HepG2 (cell line): ENCODE results near the gene TCF25. TPM values are rescaled to one million over a fixed set of nuclear protein-coding genes. Genes with fewer than 3 reads are reported as not detected.

Source experiments
- AGO2 ChIP-seq: fragments of 200-400 bp; formaldehyde crosslinking; optimal IDR thresholded peaks from 2 replicates; pipeline ENCODE3; 2017; ENCODE audit warnings: mild to moderate bottlenecking, low read depth, low read length, moderate library complexity
- HMGA1 ChIP-seq: sonication (generic); formaldehyde crosslinking; conservative IDR thresholded peaks from 2 replicates; pipeline ENCODE4 v1.4.0; 2020; ENCODE audit warnings: missing genetic modification reagents
- NCOR1 ChIP-seq: fragments of 200-600 bp; sonication (generic); IDR thresholded peaks from 2 replicates; pipeline ENCODE4 v1.7.0; 2017; ENCODE audit warnings: antibody characterized with exemption, low read length, borderline replicate concordance
- PRPF4 ChIP-seq: fragments of 200-400 bp; formaldehyde crosslinking; IDR thresholded peaks from 2 replicates; pipeline ENCODE4 v1.6.1; 2016; ENCODE audit warnings: low read length, low read depth; ENCODE audit not compliant: poor library complexity, severe bottlenecking
- RXRB ChIP-seq: IDR thresholded peaks from 2 replicates; pipeline ENCODE4 v1.6.1; 2016; ENCODE audit warnings: borderline replicate concordance, missing genetic modification reagents, missing compliant biosample characterization
- ZBTB34 ChIP-seq: sonication (generic); formaldehyde crosslinking; IDR thresholded peaks from 2 replicates; pipeline ENCODE4 v1.8.0; 2022; ENCODE audit warnings: mild to moderate bottlenecking, missing genetic modification reagents
- ZBTB40 ChIP-seq, 2 experiments: fragments of 450-650 bp in 1 of 2; sonication (generic) in 1 of 2; formaldehyde crosslinking in 1 of 2; IDR thresholded peaks; 2 replicates each; pipeline versions ENCODE4 v1.6.1 to v1.8.0; 2016 to 2022; ENCODE audit warnings: antibody characterized with exemption in 1 of 2, mild to moderate bottlenecking in 1 of 2, missing genetic modification reagents in 1 of 2
- ZNF264 ChIP-seq: sonication (generic); formaldehyde crosslinking; IDR thresholded peaks from 2 replicates; pipeline ENCODE4 v1.4.0; 2020; ENCODE audit warnings: missing genetic modification reagents
- ZNF3 ChIP-seq: IDR thresholded peaks from 2 replicates; pipeline ENCODE4 v1.7.0; 2017; ENCODE audit warnings: inconsistent platforms
- ZNF33B ChIP-seq: sonication (generic); formaldehyde crosslinking; IDR thresholded peaks from 2 replicates; pipeline ENCODE4 v1.5.1; 2020; ENCODE audit warnings: mild to moderate bottlenecking, missing genetic modification reagents
- polyA plus RNA-seq, 8 experiments: library from polyadenylated mRNA; depleted of rRNA in 3 of 8; stranded (reverse) in 7 of 8; unstranded in 1 of 8; fragments of >200 nt; fragmentation: Illumina TruSeq in 4 of 8; extraction: Trizol in 4 of 8; gene quantifications; 2 replicates each; pipeline versions ENCODE4 v1.2.1 to v1.2.3, GENCODE V29; 2011 to 2016; ENCODE audit warnings: low read depth in 4 of 8, missing spikeins in 1 of 8, mixed read lengths in 1 of 8; ENCODE audit not compliant: insufficient read depth in 1 of 8
- total RNA-seq, 5 experiments: library from RNA; depleted of rRNA; stranded (reverse); fragments of >200 nt; fragmentation: Illumina TruSeq; extraction: Trizol; gene quantifications; 2 replicates each; pipeline ENCODE4 v1.2.3, GENCODE V29; 2016; ENCODE audit warnings: low read depth in 1 of 5
- TF ChIP-seq, protein P1 (sequence below): sonication (generic); formaldehyde crosslinking; IDR thresholded peaks from 2 replicates; pipeline ENCODE4 v1.9.0; 2022; ENCODE audit warnings: missing genetic modification reagents, mild to moderate bottlenecking, borderline replicate concordance
- TF ChIP-seq, protein P2 (sequence below): sonication (generic); formaldehyde crosslinking; IDR thresholded peaks from 2 replicates; pipeline ENCODE4 v1.4.0; 2020; ENCODE audit warnings: missing genetic modification reagents

TCF25 gene
- total and polyA plus RNA-seq, 2 of the 13 experiments (the other 11 are each of a cell fraction or from before 2014, with no cell fraction given) = 138 to 206 TPM

- TF ChIP-seq ZBTB34 (no peak), ZNF33B (CRISPR knock-in tag) (no peak), RXRB (0 out of 2 replicates have a peak, but pooled peaks have one; percentile 18), ZNF3 (CRISPR knock-in tag) (no peak), ZBTB40 (IDR thresholded peaks at IDR 0.05) (no peak), ZBTB40 (CRISPR knock-in tag; IDR thresholded peaks at IDR 0.05) (no peak), NCOR1 (no peak), PRPF4 (no peak), ZNF264 (CRISPR knock-in tag) (no peak), HMGA1 (no peak), AGO2 (peak; percentile 96)
- TF ChIP-seq, protein P1, sequence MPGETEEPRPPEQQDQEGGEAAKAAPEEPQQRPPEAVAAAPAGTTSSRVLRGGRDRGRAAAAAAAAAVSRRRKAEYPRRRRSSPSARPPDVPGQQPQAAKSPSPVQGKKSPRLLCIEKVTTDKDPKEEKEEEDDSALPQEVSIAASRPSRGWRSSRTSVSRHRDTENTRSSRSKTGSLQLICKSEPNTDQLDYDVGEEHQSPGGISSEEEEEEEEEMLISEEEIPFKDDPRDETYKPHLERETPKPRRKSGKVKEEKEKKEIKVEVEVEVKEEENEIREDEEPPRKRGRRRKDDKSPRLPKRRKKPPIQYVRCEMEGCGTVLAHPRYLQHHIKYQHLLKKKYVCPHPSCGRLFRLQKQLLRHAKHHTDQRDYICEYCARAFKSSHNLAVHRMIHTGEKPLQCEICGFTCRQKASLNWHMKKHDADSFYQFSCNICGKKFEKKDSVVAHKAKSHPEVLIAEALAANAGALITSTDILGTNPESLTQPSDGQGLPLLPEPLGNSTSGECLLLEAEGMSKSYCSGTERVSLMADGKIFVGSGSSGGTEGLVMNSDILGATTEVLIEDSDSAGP = peak; percentile 37; the same call in 1 of the 2 replicates
- TF ChIP-seq, protein P2, sequence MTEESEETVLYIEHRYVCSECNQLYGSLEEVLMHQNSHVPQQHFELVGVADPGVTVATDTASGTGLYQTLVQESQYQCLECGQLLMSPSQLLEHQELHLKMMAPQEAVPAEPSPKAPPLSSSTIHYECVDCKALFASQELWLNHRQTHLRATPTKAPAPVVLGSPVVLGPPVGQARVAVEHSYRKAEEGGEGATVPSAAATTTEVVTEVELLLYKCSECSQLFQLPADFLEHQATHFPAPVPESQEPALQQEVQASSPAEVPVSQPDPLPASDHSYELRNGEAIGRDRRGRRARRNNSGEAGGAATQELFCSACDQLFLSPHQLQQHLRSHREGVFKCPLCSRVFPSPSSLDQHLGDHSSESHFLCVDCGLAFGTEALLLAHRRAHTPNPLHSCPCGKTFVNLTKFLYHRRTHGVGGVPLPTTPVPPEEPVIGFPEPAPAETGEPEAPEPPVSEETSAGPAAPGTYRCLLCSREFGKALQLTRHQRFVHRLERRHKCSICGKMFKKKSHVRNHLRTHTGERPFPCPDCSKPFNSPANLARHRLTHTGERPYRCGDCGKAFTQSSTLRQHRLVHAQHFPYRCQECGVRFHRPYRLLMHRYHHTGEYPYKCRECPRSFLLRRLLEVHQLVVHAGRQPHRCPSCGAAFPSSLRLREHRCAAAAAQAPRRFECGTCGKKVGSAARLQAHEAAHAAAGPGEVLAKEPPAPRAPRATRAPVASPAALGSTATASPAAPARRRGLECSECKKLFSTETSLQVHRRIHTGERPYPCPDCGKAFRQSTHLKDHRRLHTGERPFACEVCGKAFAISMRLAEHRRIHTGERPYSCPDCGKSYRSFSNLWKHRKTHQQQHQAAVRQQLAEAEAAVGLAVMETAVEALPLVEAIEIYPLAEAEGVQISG (CRISPR knock-in tag) = peak; percentile 61
Measured at GRCh38 chr16:89909777-89910716, 36.7 kb downstream of the TCF25 start (continued).
